HepG2 (cell line): ENCODE data around the gene PPP1R9B. TPM values are rescaled to one million over a fixed set of nuclear protein-coding genes. Genes with fewer than 3 reads are reported as not detected.
A peak's percentile ranks its signal among the peaks of the same experiment; 100 is the strongest.

Experiments
- ATAC-seq: fragments of 200-7000 bp; cut with Tn5 transposase; 3 replicates; pipeline ENCODE4 v1.9.1; 2020; ENCODE audit warnings: mild to moderate bottlenecking, moderate library complexity
- BruUV-seq: library from RNA; stranded (reverse); fragments of 400-500 nt; replicated peaks from 2 replicates; lab custom pipeline; 2021; lab: Mats Ljungman, UMichigan
- CTCF ChIA-PET: fragments of 300-600 bp; formaldehyde crosslinking; extraction: SDS; loops from one replicate; lab custom pipeline; 2021; ENCODE audit warnings: low total read pairs, inconsistent platforms, low intra/inter-chr PET ratio; lab: Yijun Ruan, JAX
- POLR2A ChIA-PET: fragments of 350-600 bp; sonication (Branson Sonifier 250); formaldehyde crosslinking; loops from one replicate; lab custom pipeline; 2020; ENCODE audit warnings: antibody characterized with exemption, inconsistent platforms; lab: Yijun Ruan, JAX
- DNase-seq: peaks from one replicate; pipeline ENCODE4 v3.0.0-alpha.2; 2015; ENCODE audit warnings: low spot score
- FAIRE-seq: peaks from 3 replicates; lab custom pipeline; 2011; peaks lifted over from hg19 to GRCh38; lab: Jason Lieb, UNC
- H2AFZ ChIP-seq: one replicate; pipeline ENCODE4 v1.6.1; 2011; ENCODE audit warnings: low read length, inconsistent platforms
- H3K27ac ChIP-seq: fragments of 300-600 bp; 3 replicates; pipeline ENCODE4 v1.8.0; 2011; ENCODE audit warnings: mixed run types, mild to moderate bottlenecking, mixed read lengths, low read length, inconsistent platforms; ENCODE audit not compliant: insufficient read depth; ENCODE audit errors: extremely low read length
- H3K27me3 ChIP-seq, 2 experiments: fragments of 200-600 bp in 1 of 2; 2 replicates in 1 of 2; 3 replicates in 1 of 2; pipeline versions ENCODE4 v1.6.0 to v1.8.0; 2011; ENCODE audit warnings: low read length in 2 of 2, mild to moderate bottlenecking in 2 of 2, moderate library complexity in 2 of 2, inconsistent platforms in 1 of 2; ENCODE audit not compliant: insufficient read depth in 2 of 2, control insufficient read depth in 1 of 2
- H3K36me3 ChIP-seq, 2 experiments: fragments of 200-600 bp in 1 of 2; replicated peaks in 1 of 2; 2 replicates in 1 of 2; 3 replicates in 1 of 2; pipeline versions ENCODE4 v1.5.1 to v1.8.0; 2011; ENCODE audit warnings: low read length in 2 of 2, inconsistent platforms in 1 of 2; ENCODE audit not compliant: insufficient read depth in 2 of 2, control insufficient read depth in 1 of 2
- H3K4me1 ChIP-seq: 2 replicates; pipeline ENCODE4 v1.5.1; 2012; ENCODE audit warnings: low read length, inconsistent platforms; ENCODE audit not compliant: insufficient read depth
- H3K4me2 ChIP-seq: 2 replicates; pipeline ENCODE4 v1.6.0; 2011; ENCODE audit warnings: low read depth, low read length, inconsistent platforms
- H3K4me3 ChIP-seq, 3 experiments: fragments of 200-600 bp in 1 of 3; sonication (generic), shearing (Covaris generic) in 1 of 3; replicated peaks in 1 of 3; 2 replicates each; pipeline ENCODE4 v1.5.1; 2011 to 2016; ENCODE audit warnings: low read length in 3 of 3, inconsistent platforms in 2 of 3, low read depth in 2 of 3, mild to moderate bottlenecking in 2 of 3, control low read depth in 1 of 3, mixed read lengths in 1 of 3; ENCODE audit not compliant: insufficient read depth in 1 of 3
- H3K79me2 ChIP-seq: one replicate; pipeline ENCODE4 v1.6.1; 2011; ENCODE audit warnings: low read length, inconsistent platforms; ENCODE audit not compliant: insufficient read depth
- H3K9ac ChIP-seq: 2 replicates; pipeline ENCODE4 v1.6.0; 2011; ENCODE audit warnings: mild to moderate bottlenecking, low read depth, low read length, inconsistent platforms; ENCODE audit not compliant: insufficient read depth
- H3K9me3 ChIP-seq: 2 replicates; pipeline ENCODE4 v1.5.1; 2012; ENCODE audit warnings: mild to moderate bottlenecking, low read length
- H4K20me1 ChIP-seq: 2 replicates; pipeline ENCODE4 v1.6.0; 2011; ENCODE audit warnings: inconsistent platforms, mild to moderate bottlenecking, low read length, moderate library complexity; ENCODE audit not compliant: insufficient read depth
- NCOA1 ChIP-seq: sonication (generic); formaldehyde crosslinking; IDR thresholded peaks from 2 replicates; pipeline ENCODE4 v1.9.0; 2021; ENCODE audit warnings: missing genetic modification reagents
- POLR2G ChIP-seq: fragments of 200-400 bp; formaldehyde crosslinking; IDR thresholded peaks from 2 replicates; pipeline ENCODE4 v1.6.1; 2018; ENCODE audit warnings: mild to moderate bottlenecking, low read depth, low read length, moderate library complexity
- RBAK ChIP-seq: sonication (generic); formaldehyde crosslinking; IDR thresholded peaks from 2 replicates; pipeline ENCODE4 v1.5.1; 2020; ENCODE audit warnings: mild to moderate bottlenecking, missing genetic modification reagents
- ZFP1 ChIP-seq: IDR thresholded peaks from 2 replicates; pipeline ENCODE4 v1.6.1; 2016
- ZKSCAN1 ChIP-seq: fragments of 150-350 bp; IDR thresholded peaks from 2 replicates; pipeline ENCODE4 v1.6.1; 2014; ENCODE audit warnings: low read length
- ZMYM4 ChIP-seq: sonication (generic); formaldehyde crosslinking; IDR thresholded peaks from 2 replicates; pipeline ENCODE4 v1.8.1; 2023; ENCODE audit warnings: mild to moderate bottlenecking, missing genetic modification reagents
- ZNF841 ChIP-seq: sonication (generic); formaldehyde crosslinking; IDR thresholded peaks from 2 replicates; pipeline ENCODE4 v1.8.1; 2023; ENCODE audit warnings: missing genetic modification reagents, borderline replicate concordance
- WGBS: methylation state at CpG from one replicate; pipeline ENCODE4 v1.1.6; 2017; ENCODE audit warnings: low lambda C conversion rate; 5-methylcytosine and 5-hydroxymethylcytosine counted together
- in situ Hi-C: cut with HindIII; loops from 2 replicates; pipeline ENCODE4 v1.10.0; 2017; ENCODE audit warnings: low pct_unique_long_range_greater_than_20kb; ENCODE audit not compliant: extremely low pct_ligation_motif_present
- intact Hi-C: fragments of 100-400 bp; cut with micrococcal nuclease; formaldehyde crosslinking; loops from one replicate; pipeline ENCODE4 v1.10.0; 2022; ENCODE audit not compliant: unreplicated experiment
- polyA plus RNA-seq, 8 experiments: library from polyadenylated mRNA; depleted of rRNA in 3 of 8; stranded (reverse) in 7 of 8; unstranded in 1 of 8; fragments of >200 nt; fragmentation: Illumina TruSeq in 4 of 8; extraction: Trizol in 4 of 8; gene quantifications; 2 replicates each; pipeline versions ENCODE4 v1.2.1 to v1.2.3, GENCODE V29; 2011 to 2016; ENCODE audit warnings: low read depth in 4 of 8, missing spikeins in 1 of 8, mixed read lengths in 1 of 8; ENCODE audit not compliant: insufficient read depth in 1 of 8
- total RNA-seq, 5 experiments: library from RNA; depleted of rRNA; stranded (reverse); fragments of >200 nt; fragmentation: Illumina TruSeq; extraction: Trizol; gene quantifications; 2 replicates each; pipeline ENCODE4 v1.2.3, GENCODE V29; 2016; ENCODE audit warnings: low read depth in 1 of 5

Gene PPP1R9B
- total and polyA plus RNA-seq, 2 of the 13 experiments (the other 11 are each of a cell fraction or from before 2014, with no cell fraction given), result 9.4 to 15.8 TPM

DNA sequence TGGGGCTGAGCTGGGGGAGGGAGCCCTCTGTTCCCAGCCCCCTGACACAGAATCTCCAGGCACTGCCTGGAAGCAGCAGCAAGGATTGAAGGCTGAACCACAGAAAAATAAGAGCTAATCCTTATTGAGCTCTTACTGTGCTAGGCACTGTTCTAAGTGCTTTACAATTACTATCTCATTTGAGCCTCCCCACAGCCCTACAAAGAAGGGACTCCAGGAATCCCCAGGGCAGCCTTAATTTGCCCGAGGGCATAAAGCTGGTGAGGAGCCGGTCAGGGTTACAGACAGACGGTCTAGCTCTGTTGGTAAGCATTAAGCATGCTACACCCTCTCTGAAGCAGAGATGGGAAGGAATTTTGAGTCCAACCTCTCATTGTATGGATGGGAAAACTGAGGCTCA, 27.5 kb downstream of the PPP1R9B start:
- Histone ChIP-seq H3K36me3 (no peaks in the 10 kb centered on the region), H3K27ac (no peak overlapping the region), H3K27me3 (peaks cover 5 to 45% of the 10 kb centered on the region in 2 experiments; a peak in 4 of 5 replicates), H3K4me1 (peaks cover 43% of the 10 kb centered on the region), H2AFZ (no peak overlapping the region), H3K4me2 (peak overlapping the region; percentile 82; the same call in 1 of the 2 replicates), H3K4me3 (no peak overlapping the region)
- BruUV-seq, result no TSS peak
- POLR2A ChIA-PET, result interaction anchor here (0.8 to 2.2 kb wide), 6 partner anchors 9 to 29 kb away, joined by 3 to 6 read pairs (median 5); no protein-coding TSS in a partner anchor
- intact Hi-C loops, result no loop called here
- no peak for DNase-seq
- no peak for FAIRE-seq
- no peak for TF ChIP-seq RBAK (CRISPR knock-in tag)
- TF ChIP-seq ZFP1 (CRISPR knock-in tag), result no peak
- no peak for TF ChIP-seq ZMYM4 (CRISPR knock-in tag)
- no peak for TF ChIP-seq POLR2G
- TF ChIP-seq NCOA1, result no peak
- TF ChIP-seq, all 625 proteins: peak for 0
- 43% methylated on average over 3 of the region's 3 CpGs for WGBS
- no peaks in the 10 kb centered on the region for H4K20me1 ChIP-seq
- no peaks in the 10 kb centered on the region for H3K79me2 ChIP-seq
- H3K9ac ChIP-seq, result no peak overlapping the region
- no peak for ATAC-seq
- in situ Hi-C loops, result no loop called here
- CTCF ChIA-PET, result no interaction called here
- no peaks in the 10 kb centered on the region for H3K9me3 ChIP-seq

DNA sequence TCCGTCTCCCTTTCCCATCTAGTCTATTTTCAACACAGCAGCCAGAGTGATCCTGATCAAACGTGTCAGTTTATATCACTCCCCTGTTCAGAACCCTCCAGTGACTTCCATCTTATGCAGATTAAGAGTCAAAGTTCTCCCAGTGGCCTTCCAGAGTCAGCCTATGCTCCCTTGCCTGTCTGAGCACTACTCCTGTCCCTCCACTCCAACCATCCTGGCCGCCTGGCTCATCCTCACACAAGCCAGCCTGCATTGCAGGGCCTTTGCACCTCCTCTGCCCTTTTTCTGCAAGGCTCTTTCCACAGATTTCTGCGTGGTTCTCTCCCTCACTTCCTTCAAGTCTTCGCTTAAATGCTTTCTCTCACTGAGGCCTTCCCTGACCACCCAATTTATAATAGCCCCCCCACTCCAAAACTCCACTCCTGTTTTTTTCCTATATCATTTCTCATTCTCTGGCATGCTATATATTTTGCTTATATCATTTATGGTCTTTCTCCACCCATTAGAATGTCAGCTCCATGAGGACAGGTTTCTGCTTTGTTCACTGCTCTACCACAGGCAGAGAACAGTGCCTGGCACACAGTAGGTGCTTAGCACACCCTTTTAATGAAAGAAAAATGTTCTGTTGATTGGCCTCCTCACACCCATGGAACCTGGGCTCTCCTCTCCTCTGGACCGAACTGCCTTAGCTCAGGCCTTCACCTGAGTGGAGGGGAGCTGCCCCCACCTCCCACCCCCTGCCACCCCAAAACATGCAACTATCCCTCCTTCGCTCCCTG, 29.8 kb downstream of the PPP1R9B start:
- WGBS, result 40% methylated on average over 7 of the region's 7 CpGs
- Histone ChIP-seq H4K20me1 (no peaks in the 10 kb centered on the region), H3K4me2 (no peak overlapping the region), H3K79me2 (no peaks in the 10 kb centered on the region), H3K27me3 (peaks cover 5 to 55% of the 10 kb centered on the region in 2 experiments; a peak in 4 of 5 replicates), H3K27ac (no peak overlapping the region), H3K9ac (no peak overlapping the region), H3K4me3 (no peak overlapping the region), H3K4me1 (peaks cover 57% of the 10 kb centered on the region), H2AFZ (no peak overlapping the region), H3K9me3 (no peaks in the 10 kb centered on the region), H3K36me3 (no peaks in the 10 kb centered on the region)
- ATAC-seq (no peak), FAIRE-seq (no peak), DNase-seq (no peak)
- TF ChIP-seq ZNF841 (CRISPR knock-in tag), result no peak
- TF ChIP-seq ZKSCAN1, result peak; percentile 68; the same call in 1 of the 2 replicates
- no TSS peak for BruUV-seq
- in situ Hi-C loops (no loop called here), intact Hi-C loops (no loop called here)
- CTCF ChIA-PET, result no interaction called here
- POLR2A ChIA-PET, result no interaction called here
